GM12878 (cell line): ENCODE results near the gene DHFR. TPM values are rescaled to one million over a fixed set of nuclear protein-coding genes. Genes with fewer than 3 reads are reported as not detected.

Source experiments
- ATAC-seq: fragments of 200-7000 bp; cut with Tn5 transposase; 3 replicates; pipeline ENCODE4 v1.9.1; 2020; ENCODE audit warnings: mild to moderate bottlenecking, moderate library complexity
- BruUV-seq: library from RNA; stranded (reverse); fragments of 400-500 nt; replicated peaks from 2 replicates; lab custom pipeline; 2021; lab: Mats Ljungman, UMichigan
- CTCF ChIA-PET: fragments of 300-600 bp; sonication (Branson Sonifier 250); formaldehyde crosslinking; extraction: SDS; loops from one replicate; lab custom pipeline; 2021; ENCODE audit warnings: inconsistent platforms; lab: Yijun Ruan, JAX
- POLR2A ChIA-PET: fragments of 350-600 bp; formaldehyde crosslinking; extraction: SDS; loops from one replicate; lab custom pipeline; 2021; ENCODE audit warnings: inconsistent platforms; lab: Charles Lee
- RAD21 ChIA-PET: fragments of 300-600 bp; sonication (Branson Sonifier 250); formaldehyde crosslinking; loops from one replicate; lab custom pipeline; 2023; ENCODE audit warnings: antibody characterized with exemption; ENCODE audit not compliant: unreplicated experiment; lab: Charles Lee
- SMC1A ChIA-PET: fragments of 300-600 bp; sonication (Branson Sonifier 250); formaldehyde crosslinking; loops from one replicate; lab custom pipeline; 2023; ENCODE audit not compliant: unreplicated experiment, uncharacterized antibody; lab: Charles Lee
- DNase-seq: peaks from one replicate; pipeline ENCODE4 v3.0.0-alpha.2; 2011; ENCODE audit warnings: low read depth, low spot score
- FAIRE-seq: peaks from 3 replicates; lab custom pipeline; 2011; peaks lifted over from hg19 to GRCh38; lab: Jason Lieb, UNC
- H2AFZ ChIP-seq: 2 replicates; pipeline ENCODE4 v1.6.0; 2011; ENCODE audit warnings: low read depth, low read length, control low read depth; ENCODE audit not compliant: control insufficient read depth
- H3K27ac ChIP-seq: 2 replicates; pipeline ENCODE4 v1.5.1; 2011; ENCODE audit warnings: control low read depth; ENCODE audit not compliant: control insufficient read depth, insufficient read depth
- H3K27me3 ChIP-seq, 2 experiments: replicated peaks in 1 of 2; 2 replicates each; pipeline versions ENCODE4 v1.6.0 to v1.6.1; 2011; ENCODE audit warnings: low read length in 1 of 2; ENCODE audit not compliant: control insufficient read depth in 2 of 2, insufficient read depth in 2 of 2
- H3K36me3 ChIP-seq, 2 experiments: 2 replicates each; pipeline ENCODE4 v1.5.1; 2011; ENCODE audit warnings: low read length in 1 of 2; ENCODE audit not compliant: control insufficient read depth in 2 of 2, insufficient read depth in 2 of 2
- H3K4me1 ChIP-seq: 2 replicates; pipeline ENCODE4 v1.6.1; 2011; ENCODE audit warnings: mild to moderate bottlenecking, low read length, moderate library complexity, mixed read lengths; ENCODE audit not compliant: control insufficient read depth, insufficient read depth
- H3K4me2 ChIP-seq: 2 replicates; pipeline ENCODE4 v1.6.0; 2011; ENCODE audit warnings: control low read depth; ENCODE audit not compliant: control insufficient read depth, insufficient read depth
- H3K4me3 ChIP-seq: fragments of 200-600 bp; sonication (generic); 2 replicates; pipeline ENCODE4 v1.5.1; 2016
- H3K79me2 ChIP-seq: 2 replicates; pipeline ENCODE4 v1.6.0; 2011; ENCODE audit warnings: low read length; ENCODE audit not compliant: control insufficient read depth, insufficient read depth
- H3K9ac ChIP-seq: 2 replicates; pipeline ENCODE4 v1.8.0; 2011; ENCODE audit warnings: low read length, control low read depth, mixed read lengths; ENCODE audit not compliant: control insufficient read depth, insufficient read depth
- H3K9me3 ChIP-seq: replicated peaks from 3 replicates; pipeline ENCODE4 v1.5.1; 2011; ENCODE audit warnings: mild to moderate bottlenecking, low read length; ENCODE audit not compliant: control insufficient read depth, insufficient read depth
- H4K20me1 ChIP-seq: 2 replicates; pipeline ENCODE4 v1.6.0; 2011; ENCODE audit not compliant: control insufficient read depth, insufficient read depth
- ATF2 ChIP-seq: IDR thresholded peaks from 2 replicates; pipeline ENCODE4 v1.6.1; 2012; ENCODE audit warnings: low read length, inconsistent platforms
- BMI1 ChIP-seq: fragments of 450-650 bp; IDR thresholded peaks from 2 replicates; pipeline ENCODE4 v1.6.1; 2016; ENCODE audit warnings: mild to moderate bottlenecking, moderate library complexity, borderline replicate concordance
- CHD4 ChIP-seq: fragments of 200-600 bp; sonication (generic); IDR thresholded peaks from 2 replicates; pipeline ENCODE4 v1.6.1; 2016; ENCODE audit warnings: mild to moderate bottlenecking
- CREB1 ChIP-seq: IDR thresholded peaks from 2 replicates; pipeline ENCODE4 v1.6.1; 2012; ENCODE audit warnings: low read depth, mild to moderate bottlenecking, inconsistent platforms
- EZH2 ChIP-seq: IDR thresholded peaks from 2 replicates; pipeline ENCODE4 v1.6.1; 2012; ENCODE audit warnings: low read depth, mild to moderate bottlenecking, control low read depth, inconsistent platforms, low read length, borderline replicate concordance; ENCODE audit not compliant: control insufficient read depth
- KDM1A ChIP-seq: fragments of 200-600 bp; sonication (generic); IDR thresholded peaks from 2 replicates; pipeline ENCODE4 v1.6.1; 2016; ENCODE audit warnings: borderline replicate concordance
- MEF2B ChIP-seq: fragments of 450-650 bp; IDR thresholded peaks from 2 replicates; pipeline ENCODE4 v1.6.1; 2018; ENCODE audit warnings: mild to moderate bottlenecking, moderate library complexity; ENCODE audit not compliant: partially characterized antibody, poor library complexity, severe bottlenecking
- POU2F2 ChIP-seq: IDR thresholded peaks from 3 replicates; pipeline ENCODE4 v1.6.1; 2011; ENCODE audit warnings: low read depth, mild to moderate bottlenecking, low read length, borderline replicate concordance
- YBX1 ChIP-seq: fragments of 450-650 bp; IDR thresholded peaks from 2 replicates; pipeline ENCODE4 v1.6.1; 2016; ENCODE audit warnings: antibody characterized with exemption
- ZNF274 ChIP-seq: IDR thresholded peaks from one replicate; pipeline ENCODE4 v1.8.0; 2011; ENCODE audit not compliant: insufficient read length, insufficient read depth
- WGBS: methylation state at CpG from one replicate; pipeline ENCODE4 v1.1.6; 2016; ENCODE audit warnings: low lambda C conversion rate; ENCODE audit not compliant: insufficient replicate concordance, insufficient coverage; ENCODE audit errors: missing lambda C conversion rate; 5-methylcytosine and 5-hydroxymethylcytosine counted together
- in situ Hi-C: fragments of 300-500 bp; cut with MboI; formaldehyde crosslinking; loops from 9 replicates; pipeline ENCODE4 v1.14.3; 2018; ENCODE audit warnings: mixed read lengths
- intact Hi-C: fragments of 100-400 bp; cut with micrococcal nuclease; formaldehyde crosslinking; loops from one replicate; pipeline ENCODE4 v1.14.2; 2022; ENCODE audit not compliant: unreplicated experiment
- polyA plus RNA-seq, 11 experiments: library from polyadenylated mRNA; depleted of rRNA in 4 of 11; unstranded in 6 of 11; stranded (reverse) in 5 of 11; fragments of >200 nt; fragmentation: Nextera tagmentation in 4 of 11; fragmentation: Illumina TruSeq in 1 of 11; extraction: Ambion mirVana in 4 of 11; extraction: Trizol in 1 of 11; gene quantifications; 1 replicate in 1 of 11; 2 replicates in 10 of 11; pipeline versions ENCODE4 v1.2.1 to v1.2.3, GENCODE V29; 2011 to 2016; ENCODE audit warnings: inconsistent platforms in 2 of 11, missing spikeins in 2 of 11, low read depth in 1 of 11
- total RNA-seq, 4 experiments: library from RNA; depleted of rRNA in 3 of 4; stranded (reverse); fragments of >200 nt in 3 of 4; fragmentation: Illumina TruSeq in 1 of 4; extraction: Trizol in 1 of 4; gene quantifications; 2 replicates each; pipeline versions ENCODE4 v1.2.1 to v1.2.3, GENCODE V29; 2013 to 2021
- TF ChIP-seq, protein P1 (sequence below): fragments of 450-650 bp; formaldehyde crosslinking; IDR thresholded peaks from 2 replicates; pipeline ENCODE4 v1.4.0; 2022; ENCODE audit warnings: mild to moderate bottlenecking, moderate library complexity
- TF ChIP-seq, protein P2 (sequence below): IDR thresholded peaks from 2 replicates; pipeline ENCODE4 v1.6.1; 2012; ENCODE audit warnings: low read depth, low read length, improper control_type of control experiment

The DHFR gene
- total and polyA plus RNA-seq, 10 of the 15 experiments (the other 5 are each of a cell fraction or from before 2014, with no cell fraction given), result 57.9 to 143 (median 71.4) TPM

GRCh38 chr5:80695666-80696065, 40.9 kb upstream of the DHFR start:
- Histone ChIP-seq H2AFZ (no peak overlapping the region), H3K27me3 (no peaks in the 10 kb centered on the region), H3K4me3 (no peak overlapping the region), H3K79me2 (no peaks in the 10 kb centered on the region), H3K4me2 (no peak overlapping the region), H3K27ac (no peak overlapping the region), H3K36me3 (peaks cover 0 to 7% of the 10 kb centered on the region in 2 experiments; a peak in 2 of 4 replicates), H4K20me1 (no peaks in the 10 kb centered on the region), H3K9me3 (no peaks in the 10 kb centered on the region), H3K9ac (no peak overlapping the region), H3K4me1 (no peaks in the 10 kb centered on the region)
- SMC1A ChIA-PET, result no interaction called here
- RAD21 ChIA-PET, result no interaction called here
- CTCF ChIA-PET, result interaction anchor here (1.7 kb wide), 1 partner anchor 412 kb away, joined by 4 read pairs; no protein-coding TSS in a partner anchor
- POLR2A ChIA-PET, result no interaction called here
- TF ChIP-seq BMI1, result no peak
- TF ChIP-seq, protein P1, sequence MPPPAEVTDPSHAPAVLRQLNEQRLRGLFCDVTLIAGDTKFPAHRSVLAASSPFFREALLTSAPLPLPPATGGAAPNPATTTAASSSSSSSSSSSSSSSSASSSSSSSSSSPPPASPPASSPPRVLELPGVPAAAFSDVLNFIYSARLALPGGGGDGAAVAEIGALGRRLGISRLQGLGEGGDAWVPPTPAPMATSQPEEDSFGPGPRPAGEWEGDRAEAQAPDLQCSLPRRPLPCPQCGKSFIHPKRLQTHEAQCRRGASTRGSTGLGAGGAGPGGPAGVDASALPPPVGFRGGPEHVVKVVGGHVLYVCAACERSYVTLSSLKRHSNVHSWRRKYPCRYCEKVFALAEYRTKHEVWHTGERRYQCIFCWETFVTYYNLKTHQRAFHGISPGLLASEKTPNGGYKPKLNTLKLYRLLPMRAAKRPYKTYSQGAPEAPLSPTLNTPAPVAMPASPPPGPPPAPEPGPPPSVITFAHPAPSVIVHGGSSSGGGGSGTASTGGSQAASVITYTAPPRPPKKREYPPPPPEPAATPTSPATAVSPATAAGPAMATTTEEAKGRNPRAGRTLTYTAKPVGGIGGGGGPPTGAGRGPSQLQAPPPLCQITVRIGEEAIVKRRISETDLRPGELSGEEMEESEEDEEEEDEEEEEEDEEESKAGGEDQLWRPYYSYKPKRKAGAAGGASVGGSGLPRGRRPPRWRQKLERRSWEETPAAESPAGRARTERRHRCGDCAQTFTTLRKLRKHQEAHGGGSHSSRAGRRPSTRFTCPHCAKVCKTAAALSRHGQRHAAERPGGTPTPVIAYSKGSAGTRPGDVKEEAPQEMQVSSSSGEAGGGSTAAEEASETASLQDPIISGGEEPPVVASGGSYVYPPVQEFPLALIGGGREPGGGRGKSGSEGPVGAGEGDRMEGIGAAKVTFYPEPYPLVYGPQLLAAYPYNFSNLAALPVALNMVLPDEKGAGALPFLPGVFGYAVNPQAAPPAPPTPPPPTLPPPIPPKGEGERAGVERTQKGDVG (CRISPR knock-in tag), result no peak
- no peak for TF ChIP-seq CHD4
- TF ChIP-seq, protein P2, sequence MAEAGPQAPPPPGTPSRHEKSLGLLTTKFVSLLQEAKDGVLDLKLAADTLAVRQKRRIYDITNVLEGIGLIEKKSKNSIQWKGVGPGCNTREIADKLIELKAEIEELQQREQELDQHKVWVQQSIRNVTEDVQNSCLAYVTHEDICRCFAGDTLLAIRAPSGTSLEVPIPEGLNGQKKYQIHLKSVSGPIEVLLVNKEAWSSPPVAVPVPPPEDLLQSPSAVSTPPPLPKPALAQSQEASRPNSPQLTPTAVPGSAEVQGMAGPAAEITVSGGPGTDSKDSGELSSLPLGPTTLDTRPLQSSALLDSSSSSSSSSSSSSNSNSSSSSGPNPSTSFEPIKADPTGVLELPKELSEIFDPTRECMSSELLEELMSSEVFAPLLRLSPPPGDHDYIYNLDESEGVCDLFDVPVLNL, result no peak
- no peak for TF ChIP-seq POU2F2
- TF ChIP-seq MEF2B, result no peak
- no peak for TF ChIP-seq EZH2
- TF ChIP-seq ATF2, result no peak
- TF ChIP-seq YBX1, result no peak
- TF ChIP-seq ZNF274, result no peak
- no peak for TF ChIP-seq KDM1A
- no peak for TF ChIP-seq CREB1
- in situ Hi-C loops (no loop called here), intact Hi-C loops (no loop called here)
- DNase-seq (no peak), FAIRE-seq (no peak), ATAC-seq (no peak)
- 98% methylated on average over 3 of the region's 3 CpGs for WGBS
- BruUV-seq, result no TSS peak
